RWPE2 (cell line): ENCODE data around the gene HSPA12A.

Source experiments
- ATAC-seq: fragments of 200-7000 bp; cut with Tn5 transposase; 3 replicates; pipeline ENCODE4 v1.9.1; 2021; ENCODE audit warnings: low read depth
- DNase-seq: peaks from one replicate; pipeline ENCODE4 v3.0.0-alpha.2; 2020; ENCODE audit warnings: low spot score
- H3K27ac ChIP-seq: fragments of 450-650 bp; 2 replicates; pipeline ENCODE4 v1.5.1; 2017; ENCODE audit warnings: mild to moderate bottlenecking; ENCODE audit not compliant: poor library complexity, severe bottlenecking
- H3K27me3 ChIP-seq: fragments of 250-450 bp; sonication (Bioruptor Pico); 2 replicates; pipeline ENCODE4 v1.5.1; 2021; ENCODE audit warnings: mild to moderate bottlenecking, moderate library complexity; ENCODE audit not compliant: insufficient read depth, poor library complexity, severe bottlenecking
- H3K36me3 ChIP-seq: fragments of 250-450 bp; sonication (Bioruptor Pico); 2 replicates; pipeline ENCODE4 v1.5.1; 2020; ENCODE audit warnings: low read depth, mild to moderate bottlenecking, moderate library complexity
- H3K4me1 ChIP-seq: fragments of 250-450 bp; sonication (Bioruptor Pico); 2 replicates; pipeline ENCODE4 v1.5.1; 2021; ENCODE audit warnings: mild to moderate bottlenecking, moderate library complexity; ENCODE audit not compliant: insufficient read depth, poor library complexity, severe bottlenecking
- H3K4me3 ChIP-seq: fragments of 250-450 bp; sonication (Bioruptor Pico); 2 replicates; pipeline ENCODE4 v1.5.1; 2021; ENCODE audit warnings: mild to moderate bottlenecking, moderate library complexity; ENCODE audit not compliant: severe bottlenecking
- H3K9me3 ChIP-seq: fragments of 250-450 bp; sonication (Bioruptor Pico); 2 replicates; pipeline ENCODE4 v1.5.1; 2021; ENCODE audit warnings: mild to moderate bottlenecking, moderate library complexity; ENCODE audit not compliant: severe bottlenecking
- CTCF ChIP-seq: fragments of 450-650 bp; IDR thresholded peaks from one replicate; pipeline ENCODE4 v1.5.1; 2017; ENCODE audit warnings: mild to moderate bottlenecking, moderate library complexity; ENCODE audit not compliant: poor library complexity, severe bottlenecking

Gene HSPA12A

GRCh38 chr10:116692225-116692624 lies 50.1 kb downstream of the HSPA12A start:
- Histone ChIP-seq H3K36me3 (no peaks in the 10 kb centered on the region), H3K9me3 (no peaks in the 10 kb centered on the region), H3K4me3 (no peak overlapping the region), H3K4me1 (no peaks in the 10 kb centered on the region), H3K27me3 (no peaks in the 10 kb centered on the region), H3K27ac (no peak overlapping the region)
- DNase-seq (no peak), ATAC-seq (no peak)
- no peak for TF ChIP-seq CTCF

- DNase-seq (no peak), ATAC-seq (no peak)
- no peaks in the 10 kb centered on the region for H3K4me1 ChIP-seq
- no peak for TF ChIP-seq CTCF
- H3K9me3 ChIP-seq: no peaks in the 10 kb centered on the region
- H3K27ac ChIP-seq: no peak overlapping the region
- no peaks in the 10 kb centered on the region for H3K36me3 ChIP-seq
- H3K4me3 ChIP-seq: no peak overlapping the region
- H3K27me3 ChIP-seq: no peaks in the 10 kb centered on the region
Observed at GRCh38 chr10:116691635-116692034, 50.7 kb downstream of the HSPA12A start.

- DNase-seq: no peak
- Histone ChIP-seq H3K4me3 (no peak overlapping the region), H3K9me3 (no peaks in the 10 kb centered on the region), H3K27ac (no peak overlapping the region), H3K4me1 (no peaks in the 10 kb centered on the region), H3K36me3 (no peaks in the 10 kb centered on the region), H3K27me3 (no peaks in the 10 kb centered on the region)
- no peak for ATAC-seq
- TF ChIP-seq CTCF: peak; percentile 21
Observed at GRCh38 chr10:116690356-116691322, 51.7 kb downstream of the HSPA12A start.

GRCh38 chr10:116689744-116690143 lies 52.6 kb downstream of the HSPA12A start:
- no peak for TF ChIP-seq CTCF
- Histone ChIP-seq H3K4me3 (no peak overlapping the region), H3K27me3 (no peaks in the 10 kb centered on the region), H3K9me3 (no peaks in the 10 kb centered on the region), H3K27ac (no peak overlapping the region), H3K4me1 (no peaks in the 10 kb centered on the region), H3K36me3 (no peaks in the 10 kb centered on the region)
- no peak for ATAC-seq
- DNase-seq: no peak
